Endothelial cell of umbilical vein (primary cell): ENCODE measurements around the gene AXIN2. TPM values are rescaled to one million over a fixed set of nuclear protein-coding genes. Genes with fewer than 3 reads are reported as not detected.

Experiments used
- BruUV-seq: library from RNA; stranded (reverse); fragments of 400-500 nt; replicated peaks from 2 replicates; lab custom pipeline; 2021; lab: Mats Ljungman, UMichigan
- CTCF ChIA-PET: fragments of 300-600, 350-600 bp; sonication (Branson Sonifier 250); formaldehyde crosslinking; loops from one replicate; lab custom pipeline; 2021; ENCODE audit warnings: antibody characterized with exemption, inconsistent platforms; lab: Charles Lee
- POLR2A ChIA-PET: fragments of 300-600, 350-600 bp; sonication (Branson Sonifier 250); formaldehyde crosslinking; loops from one replicate; lab custom pipeline; 2021; ENCODE audit warnings: antibody characterized with exemption, inconsistent platforms; lab: Charles Lee
- DNase-seq: peaks from one replicate; pipeline ENCODE4 v3.0.0-alpha.2; 2011; ENCODE audit warnings: low read depth, low spot score
- FAIRE-seq: peaks from 2 replicates; lab custom pipeline; 2011; peaks lifted over from hg19 to GRCh38; lab: Jason Lieb, UNC
- H2AFZ ChIP-seq: 2 replicates; pipeline ENCODE4 v1.6.0; 2012; ENCODE audit warnings: low read depth, low read length, control low read depth, inconsistent platforms
- H3K27ac ChIP-seq: 2 replicates; pipeline ENCODE4 v1.5.1; 2011; ENCODE audit warnings: low read depth, mild to moderate bottlenecking, control low read depth, low read length, moderate library complexity; ENCODE audit not compliant: insufficient read depth
- H3K27me3 ChIP-seq, 2 experiments: 2 replicates each; pipeline versions ENCODE4 v1.6.0 to v1.6.1; 2011; ENCODE audit warnings: low read length in 2 of 2, mixed read lengths in 1 of 2; ENCODE audit not compliant: control insufficient read depth in 2 of 2, insufficient read depth in 2 of 2
- H3K36me3 ChIP-seq, 2 experiments: 2 replicates in 1 of 2; 3 replicates in 1 of 2; pipeline ENCODE4 v1.5.1; 2011; ENCODE audit warnings: low read length in 2 of 2, mild to moderate bottlenecking in 1 of 2, moderate library complexity in 1 of 2; ENCODE audit not compliant: control insufficient read depth in 2 of 2, insufficient read depth in 2 of 2; ENCODE audit errors: extremely low read depth in 1 of 2
- H3K4me1 ChIP-seq: 3 replicates; pipeline ENCODE4 v1.5.1; 2011; ENCODE audit warnings: mild to moderate bottlenecking, low read length; ENCODE audit not compliant: control insufficient read depth, insufficient read depth; ENCODE audit errors: extremely low read depth
- H3K4me2 ChIP-seq: 2 replicates; pipeline ENCODE4 v1.6.1; 2011; ENCODE audit warnings: low read length, control low read depth, mixed read lengths; ENCODE audit not compliant: insufficient read depth
- H3K4me3 ChIP-seq, 3 experiments: fragments of 200-600 bp in 1 of 3; sonication (generic), shearing (Covaris generic) in 1 of 3; replicated peaks in 1 of 3; 2 replicates each; pipeline ENCODE4 v1.5.1; 2011 to 2016; ENCODE audit warnings: control low read depth in 3 of 3, low read length in 3 of 3, mild to moderate bottlenecking in 2 of 3, inconsistent platforms in 1 of 3, low read depth in 1 of 3, moderate library complexity in 1 of 3; ENCODE audit not compliant: insufficient read depth in 1 of 3
- H3K79me2 ChIP-seq: 2 replicates; pipeline ENCODE4 v1.6.0; 2012; ENCODE audit warnings: low read length, inconsistent platforms; ENCODE audit not compliant: control insufficient read depth, insufficient read depth
- H3K9ac ChIP-seq: replicated peaks from 2 replicates; pipeline ENCODE3; 2011; ENCODE audit warnings: low read length, control low read depth; ENCODE audit not compliant: insufficient read depth; ENCODE audit errors: extremely low read depth
- H3K9me1 ChIP-seq: replicated peaks from 3 replicates; pipeline ENCODE4 v1.6.0; 2011; ENCODE audit warnings: mild to moderate bottlenecking, low read length; ENCODE audit not compliant: control insufficient read depth, insufficient read depth; ENCODE audit errors: extremely low read depth
- H3K9me3 ChIP-seq: replicated peaks from 2 replicates; pipeline ENCODE4 v1.5.1; 2012; ENCODE audit warnings: low read length, inconsistent platforms; ENCODE audit not compliant: control insufficient read depth, insufficient read depth
- H4K20me1 ChIP-seq: replicated peaks from 2 replicates; pipeline ENCODE3; 2011; ENCODE audit warnings: mild to moderate bottlenecking, low read length; ENCODE audit not compliant: control insufficient read depth, insufficient read depth; ENCODE audit errors: extremely low read depth
- CTCF ChIP-seq, 2 donors: IDR thresholded peaks; 1 replicate in 1 of 2; 2 replicates in 1 of 2; pipeline ENCODE4 v1.5.1; 2011; ENCODE audit warnings: low read length in 2 of 2, mild to moderate bottlenecking in 2 of 2, moderate library complexity in 2 of 2, control low read depth in 1 of 2, inconsistent platforms in 1 of 2, low read depth in 1 of 2; ENCODE audit not compliant: insufficient read depth in 1 of 2; ENCODE audit errors: extremely low read depth in 1 of 2
- EZH2 ChIP-seq: IDR thresholded peaks from 2 replicates; pipeline ENCODE4 v1.6.1; 2012; ENCODE audit warnings: borderline replicate concordance, low read depth, mild to moderate bottlenecking, moderate library complexity, low read length, inconsistent platforms; ENCODE audit not compliant: severe bottlenecking
- FOS ChIP-seq: IDR thresholded peaks from 2 replicates; pipeline ENCODE4 v1.6.1; 2011; ENCODE audit warnings: mild to moderate bottlenecking, low read length, moderate library complexity, borderline replicate concordance; ENCODE audit not compliant: insufficient read depth
- GATA2 ChIP-seq: IDR thresholded peaks from 2 replicates; pipeline ENCODE4 v1.7.0; 2011; ENCODE audit warnings: low read depth, mild to moderate bottlenecking, moderate library complexity, mixed read lengths, low read length; ENCODE audit not compliant: insufficient read length, insufficient read depth
- JUN ChIP-seq: IDR thresholded peaks from 2 replicates; pipeline ENCODE4 v1.6.1; 2011; ENCODE audit warnings: borderline replicate concordance, low read depth; ENCODE audit not compliant: insufficient read length, insufficient read depth
- MAX ChIP-seq: IDR thresholded peaks from 2 replicates; pipeline ENCODE4 v1.6.1; 2011; ENCODE audit not compliant: insufficient read depth, insufficient read length
- MYC ChIP-seq: IDR thresholded peaks from one replicate; pipeline ENCODE4 v1.6.1; 2011; ENCODE audit warnings: mild to moderate bottlenecking, low read depth, low read length
- POLR2A ChIP-seq: IDR thresholded peaks from 2 replicates; pipeline ENCODE4 v1.6.1; 2012; ENCODE audit warnings: low read depth, mild to moderate bottlenecking, control low read depth, low read length
- POLR2AphosphoS5 ChIP-seq: IDR thresholded peaks from 2 replicates; pipeline ENCODE4 v1.6.1; 2012; ENCODE audit warnings: low read depth, mild to moderate bottlenecking, control low read depth, low read length, moderate library complexity; ENCODE audit not compliant: insufficient read depth
- dilution Hi-C: fragments of 300-500 bp; cut with MboI; formaldehyde crosslinking; loops from one replicate; pipeline ENCODE4 v1.15.0; 2019; ENCODE audit warnings: low sequenced_read_pairs; ENCODE audit not compliant: extremely low pct_ligation_motif_present
- intact Hi-C: fragments of 100-400 bp; cut with micrococcal nuclease; formaldehyde crosslinking; loops from one replicate; pipeline ENCODE4 v1.10.0; 2022
- polyA plus RNA-seq, 4 experiments: library from polyadenylated mRNA; depleted of rRNA in 3 of 4; stranded (reverse) in 3 of 4; unstranded in 1 of 4; fragments of >200 nt; gene quantifications; 2 replicates each; pipeline versions ENCODE4 v1.2.1 to v1.2.3, GENCODE V29; 2011 to 2012; ENCODE audit warnings: missing spikeins in 1 of 4
- total RNA-seq: library from RNA; stranded (reverse); gene quantifications from 2 replicates; pipeline ENCODE4 v1.2.3, GENCODE V29; 2021

AXIN2 gene
- total and polyA plus RNA-seq, 2 donors (not counting 3 experiments of a cell fraction or from before 2014, with no cell fraction given), result 1.3 to 3.0 TPM

- no peak for DNase-seq
- Histone ChIP-seq H3K9me3 (no peaks in the 10 kb centered on the region), H3K27ac (no peak overlapping the region), H3K9ac (no peak overlapping the region), H3K4me3 (no peak overlapping the region), H3K9me1 (no peaks in the 10 kb centered on the region), H4K20me1 (no peaks in the 10 kb centered on the region), H2AFZ (no peak overlapping the region), H3K79me2 (no peaks in the 10 kb centered on the region), H3K36me3 (peaks cover 0 to 4% of the 10 kb centered on the region in 2 experiments), H3K4me1 (peaks cover 4% of the 10 kb centered on the region), H3K27me3 (no peaks in the 10 kb centered on the region), H3K4me2 (no peak overlapping the region)
- POLR2A ChIA-PET, result no interaction called here
- no peak for FAIRE-seq
- no TSS peak for BruUV-seq
- TF ChIP-seq EZH2, result no peak
- TF ChIP-seq POLR2A, result no peak
- TF ChIP-seq MYC, result no peak
- TF ChIP-seq POLR2AphosphoS5, result no peak
- TF ChIP-seq GATA2, result no peak
- no peak for TF ChIP-seq JUN
- no peak for TF ChIP-seq CTCF (IDR thresholded peaks at IDR 0.05; ENCODE audit: extremely low read depth in 1 of 2, insufficient read depth in 1 of 2, low read depth in 1 of 2, low read length in 2 of 2)
- TF ChIP-seq FOS, result no peak
- TF ChIP-seq MAX, result no peak
- intact Hi-C loops, result no loop called here
- CTCF ChIA-PET, result interaction anchor here (1.0 to 2.5 kb wide), 3 partner anchors 12 to 245 kb away, joined by 3 to 8 read pairs (median 4); no protein-coding TSS in a partner anchor
- dilution Hi-C loops, result no loop called here
Measured at GRCh38 chr17:65539630-65540266, 21.7 kb downstream of the AXIN2 start.
